GM19035 (cell line): ENCODE results near the gene CTAG1A.
"Not testable (repeated sequence)": the region's sequence is repeated elsewhere in the genome, so short reads cannot be mapped to it uniquely, and the experiment has no call there.

ENCODE experiments used
- ATAC-seq: cut with Tn5 transposase; IDR thresholded peaks from one replicate; pipeline ENCODE4 v1.9.1; 2021; ENCODE audit not compliant: unreplicated experiment

CTAG1A gene

GRCh38 chrX:154611146-154611545, 26.2 kb downstream of the CTAG1A start:
- not testable (repeated sequence) for ATAC-seq

GRCh38 chrX:154613586-154613985, 28.7 kb downstream of the CTAG1A start:
- not testable (repeated sequence) for ATAC-seq

GRCh38 chrX:154619182-154619581, 34.2 kb downstream of the CTAG1A start, which contains the start of gene CTAG1B:
TSS of gene CTAG1B (minus strand) at chrX:154619282. CDS start at chrX:154619218, 64 bp downstream.
- ATAC-seq: not testable (repeated sequence)

- not testable (repeated sequence) for ATAC-seq
Measured at GRCh38 chrX:154620767-154621414, 36.0 kb downstream of the CTAG1A start.

- ATAC-seq: not testable (repeated sequence)
Measured at GRCh38 chrX:154628960-154629359, 44.0 kb downstream of the CTAG1A start.

GRCh38 chrX:154630949-154631348, 46.0 kb downstream of the CTAG1A start:
- ATAC-seq: not testable (repeated sequence)

- not testable (repeated sequence) for ATAC-seq
Measured at GRCh38 chrX:154633661-154634060, 48.7 kb downstream of the CTAG1A start.
